Transverse colon (tissue), 3 donors: Measurements from ENCODE around the gene OR5D18.

Source experiments
- EP300 ChIP-seq: sonication (generic); formaldehyde crosslinking; IDR thresholded peaks from one replicate; pipeline ENCODE4 v1.6.1; 2017; ENCODE audit warnings: antibody characterized with exemption, low read depth
- TF ChIP-seq, protein P1 (sequence below), 5 experiments: fragments of 200-600 bp in 3 of 5; fragments of 450-650 bp in 2 of 5; sonication (generic) in 3 of 5; IDR thresholded peaks; 1 replicate in 2 of 5; 2 replicates in 3 of 5; pipeline ENCODE4 v1.5.1; 2016 to 2017; ENCODE audit warnings: antibody characterized with exemption in 5 of 5, inconsistent platforms in 3 of 5, mild to moderate bottlenecking in 2 of 5, moderate library complexity in 1 of 5

DNA sequence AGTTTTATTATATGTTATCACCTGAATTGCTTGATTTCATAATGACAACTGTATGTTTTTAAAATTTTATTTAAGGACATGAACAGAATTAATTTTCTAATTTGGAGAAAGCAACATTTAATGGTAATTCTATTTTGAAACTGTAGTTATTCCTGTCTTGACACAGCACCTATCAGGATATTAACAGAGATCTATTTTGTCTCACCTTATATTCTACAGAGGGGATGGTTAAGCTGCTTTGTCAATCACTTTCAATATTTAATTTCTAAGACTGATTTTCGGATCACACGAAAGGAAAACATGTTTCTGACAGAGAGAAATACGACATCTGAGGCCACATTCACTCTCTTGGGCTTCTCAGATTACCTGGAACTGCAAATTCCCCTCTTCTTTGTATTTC is 19.0 kb downstream of the OR5D18 start, which contains the start of gene OR5D16:
- TF ChIP-seq, protein P1, sequence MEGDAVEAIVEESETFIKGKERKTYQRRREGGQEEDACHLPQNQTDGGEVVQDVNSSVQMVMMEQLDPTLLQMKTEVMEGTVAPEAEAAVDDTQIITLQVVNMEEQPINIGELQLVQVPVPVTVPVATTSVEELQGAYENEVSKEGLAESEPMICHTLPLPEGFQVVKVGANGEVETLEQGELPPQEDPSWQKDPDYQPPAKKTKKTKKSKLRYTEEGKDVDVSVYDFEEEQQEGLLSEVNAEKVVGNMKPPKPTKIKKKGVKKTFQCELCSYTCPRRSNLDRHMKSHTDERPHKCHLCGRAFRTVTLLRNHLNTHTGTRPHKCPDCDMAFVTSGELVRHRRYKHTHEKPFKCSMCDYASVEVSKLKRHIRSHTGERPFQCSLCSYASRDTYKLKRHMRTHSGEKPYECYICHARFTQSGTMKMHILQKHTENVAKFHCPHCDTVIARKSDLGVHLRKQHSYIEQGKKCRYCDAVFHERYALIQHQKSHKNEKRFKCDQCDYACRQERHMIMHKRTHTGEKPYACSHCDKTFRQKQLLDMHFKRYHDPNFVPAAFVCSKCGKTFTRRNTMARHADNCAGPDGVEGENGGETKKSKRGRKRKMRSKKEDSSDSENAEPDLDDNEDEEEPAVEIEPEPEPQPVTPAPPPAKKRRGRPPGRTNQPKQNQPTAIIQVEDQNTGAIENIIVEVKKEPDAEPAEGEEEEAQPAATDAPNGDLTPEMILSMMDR (IDR thresholded peaks at IDR 0.05): no peak
- TF ChIP-seq EP300: no peak
